ENCODE data around the gene SGPP1.
"Not testable (repeated sequence)": the region's sequence is repeated elsewhere in the genome, so short reads cannot be mapped to it uniquely, and the experiment has no call there.

SGPP1 gene

DNA sequence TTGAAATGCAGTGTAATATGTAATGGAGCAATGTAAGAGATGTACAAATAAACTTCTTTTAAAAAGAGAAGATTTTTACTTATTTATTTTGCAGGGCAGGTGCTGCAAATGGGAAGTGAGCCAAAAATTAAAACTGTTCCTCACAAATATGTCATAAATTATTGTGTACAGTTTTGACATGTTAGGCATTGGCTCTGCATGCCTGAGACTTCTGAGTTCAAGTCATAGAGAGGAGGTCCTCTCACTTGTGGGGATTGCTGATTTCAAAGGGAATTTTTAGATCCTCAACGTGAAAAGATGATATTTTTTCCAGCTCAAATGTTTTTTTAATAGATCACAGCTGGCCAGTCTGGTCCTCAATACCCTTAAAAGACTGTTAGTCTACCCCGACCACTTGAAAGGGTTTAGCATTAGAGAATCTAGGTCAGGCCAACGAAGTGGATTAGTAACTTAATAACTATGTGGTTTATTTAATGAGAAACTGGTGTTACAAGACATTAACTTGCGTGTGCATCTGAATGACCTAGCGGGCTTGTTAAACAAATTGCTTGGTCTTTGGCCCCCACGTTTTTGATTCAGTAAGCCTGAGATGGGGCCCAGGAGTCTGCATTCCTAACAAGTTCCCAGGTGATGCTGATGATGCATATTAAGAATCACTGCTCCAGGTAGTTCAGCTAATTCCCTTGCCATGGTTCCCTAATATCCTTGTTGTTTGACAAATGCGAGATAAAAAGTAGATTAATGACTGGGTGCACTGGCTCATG lies 55.3 kb downstream of the SGPP1 start:
- no peak for DNase-seq

DNA sequence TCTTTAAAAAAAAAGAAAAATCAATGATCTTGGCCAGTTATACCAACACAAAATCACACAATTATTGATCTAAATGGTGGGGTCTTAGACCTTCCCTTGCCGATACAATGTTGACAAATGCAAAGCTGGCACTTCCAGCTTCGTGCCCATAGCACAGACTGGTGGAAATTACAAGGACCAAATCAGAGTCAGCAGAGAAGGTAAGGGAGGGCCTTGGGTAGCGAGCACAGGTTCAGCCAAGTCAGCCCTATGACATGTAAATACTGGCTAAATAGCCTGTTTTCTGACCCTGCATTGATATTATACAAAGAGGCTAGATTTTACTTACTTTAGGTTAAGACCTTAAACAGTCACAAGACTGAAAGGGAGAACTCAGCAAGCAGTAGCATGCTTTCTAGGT lies 55.9 kb downstream of the SGPP1 start:
- no peak for DNase-seq

DNA sequence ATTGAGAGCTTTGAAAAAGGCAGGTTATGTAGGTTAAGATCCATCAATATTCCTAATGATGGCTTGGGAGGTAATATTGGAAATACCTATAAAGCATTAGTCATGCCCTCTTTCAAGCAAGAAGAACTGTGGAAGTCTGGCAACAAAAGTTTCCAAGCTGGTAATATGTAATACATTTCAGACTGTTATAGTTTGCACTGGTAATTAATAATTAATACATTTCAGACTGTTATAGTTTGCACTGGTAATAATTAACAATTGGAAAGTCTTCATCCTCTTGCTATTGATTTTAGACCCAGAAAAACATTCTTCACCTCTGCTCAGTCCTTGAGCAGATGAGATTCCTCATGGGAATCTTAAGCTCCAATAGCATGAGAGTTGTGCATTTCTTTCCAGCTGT lies 57.2 kb downstream of the SGPP1 start:
- DNase-seq: no peak

DNA sequence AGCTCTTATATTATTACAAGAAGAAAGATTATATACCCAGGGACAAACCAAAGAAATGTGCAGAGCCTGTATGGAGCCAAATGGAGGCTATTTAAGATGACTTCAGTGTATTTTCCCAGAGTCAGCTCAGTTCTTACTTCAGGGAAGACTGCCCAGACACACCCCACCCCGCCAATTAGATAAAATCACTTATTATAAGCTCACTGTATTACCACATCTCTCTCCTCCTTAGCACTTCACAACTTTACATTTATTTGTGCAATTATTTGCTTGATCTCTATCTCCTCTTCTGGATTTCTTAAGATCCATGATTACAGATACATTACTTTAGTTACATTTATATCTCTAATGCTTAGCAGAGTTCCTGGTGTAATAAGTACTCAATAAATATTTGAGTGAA lies 61.5 kb downstream of the SGPP1 start:
- DNase-seq: peak; percentile 76

DNA sequence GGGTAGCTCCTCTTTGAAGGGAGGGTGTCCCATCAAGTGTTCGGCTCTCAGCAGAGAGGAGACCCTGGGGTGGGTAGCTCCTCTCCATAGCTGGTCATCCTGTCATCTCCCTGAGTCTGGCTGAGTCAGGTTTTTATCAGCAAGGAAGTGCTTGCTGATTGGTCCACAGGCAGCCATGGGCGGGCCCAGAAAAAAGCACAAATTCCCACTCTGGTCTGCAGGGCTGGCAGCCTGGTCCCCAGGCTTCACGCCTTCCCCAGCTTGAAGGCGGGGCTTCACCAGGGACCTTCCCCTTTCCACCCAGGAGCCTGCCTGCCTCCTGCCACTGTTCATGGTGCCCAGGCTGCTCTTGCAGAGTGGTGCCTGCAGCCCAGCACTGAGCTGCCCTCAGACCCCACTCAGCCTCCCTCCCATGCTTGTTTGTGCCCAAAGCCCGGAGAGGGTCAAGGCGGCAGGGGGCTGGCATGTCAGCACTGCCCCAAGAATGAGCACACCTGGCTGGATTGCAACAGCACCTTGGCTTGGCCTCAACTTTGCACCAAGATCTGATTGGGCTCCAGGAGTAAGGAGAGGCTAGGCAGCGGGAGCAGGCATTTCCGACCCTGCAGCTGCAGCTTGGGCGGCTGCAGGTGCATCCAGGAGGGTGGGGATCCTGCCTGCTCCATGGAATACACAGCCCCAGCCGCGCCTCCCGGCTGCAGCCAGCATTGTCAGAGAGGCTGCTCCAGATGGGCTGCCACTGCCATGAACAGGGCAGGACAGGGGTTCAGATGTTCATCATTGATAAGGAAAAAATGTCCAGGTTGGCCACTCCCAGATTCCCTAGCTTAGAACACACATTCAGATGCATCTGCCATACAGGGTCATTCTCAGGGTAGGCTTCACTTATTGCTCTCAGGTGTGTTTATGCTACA lies 64.2 kb downstream of the SGPP1 start:
- peak; percentile 31 for DNase-seq

DNA sequence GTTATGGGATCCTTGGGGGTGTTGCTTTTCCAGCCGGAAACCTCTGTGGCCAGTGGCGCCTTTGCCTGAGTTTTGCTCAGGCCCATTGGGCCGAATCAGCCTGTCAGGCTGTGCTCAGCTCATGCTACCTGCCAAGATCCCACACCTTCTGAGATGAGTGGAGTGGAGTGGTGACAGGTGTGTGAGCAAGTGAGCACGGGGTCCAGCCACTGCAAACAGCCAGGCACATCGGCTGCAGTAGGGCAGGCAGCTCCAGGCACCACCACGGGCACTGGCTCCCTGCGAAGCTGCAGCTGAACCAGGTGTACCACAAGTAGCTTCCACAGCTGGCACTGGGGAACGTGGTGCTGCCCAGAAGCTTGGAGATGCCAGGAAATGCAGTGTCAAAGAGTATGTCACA lies 65.1 kb downstream of the SGPP1 start:
- no peak for DNase-seq

DNA sequence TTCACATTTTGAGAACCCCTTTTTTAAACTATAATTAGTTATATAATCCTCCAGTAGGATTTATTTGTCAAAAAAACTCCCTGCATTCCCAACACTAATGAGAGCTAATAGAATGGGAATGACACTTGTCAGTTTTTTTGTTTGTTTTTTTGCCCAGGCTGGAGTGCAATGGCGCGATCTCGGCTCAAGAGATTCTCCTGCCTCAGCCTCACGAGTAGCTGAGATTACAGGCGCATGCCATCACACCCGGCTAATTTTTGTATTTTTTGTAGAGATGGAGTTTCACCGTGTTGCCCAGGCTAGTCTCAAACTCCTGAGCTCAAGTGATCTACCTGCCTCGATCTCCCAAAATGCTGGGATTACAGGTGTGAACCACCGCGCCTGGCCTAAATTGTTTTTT lies 66.0 kb downstream of the SGPP1 start:
- DNase-seq: not testable (repeated sequence)

DNA sequence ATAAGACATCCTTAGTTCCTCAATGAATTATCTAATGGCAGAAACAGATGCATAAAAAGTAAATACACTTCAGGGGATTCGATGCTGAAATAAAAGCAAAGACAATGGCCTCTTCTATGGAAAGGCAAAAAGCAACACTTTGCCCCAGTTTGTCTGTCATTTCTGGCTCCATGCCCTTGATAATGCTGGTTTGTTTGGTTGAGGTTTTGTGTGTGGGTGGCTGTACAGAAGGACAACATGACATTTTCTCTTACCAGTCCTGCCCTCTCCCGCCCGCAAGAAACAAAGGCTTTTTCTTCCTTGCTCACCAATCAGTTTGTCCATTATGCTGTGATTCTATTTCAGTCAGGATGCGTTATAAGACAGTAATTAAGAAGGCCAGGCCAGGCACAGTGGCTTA lies 68.1 kb downstream of the SGPP1 start:
- DNase-seq: no peak

DNA sequence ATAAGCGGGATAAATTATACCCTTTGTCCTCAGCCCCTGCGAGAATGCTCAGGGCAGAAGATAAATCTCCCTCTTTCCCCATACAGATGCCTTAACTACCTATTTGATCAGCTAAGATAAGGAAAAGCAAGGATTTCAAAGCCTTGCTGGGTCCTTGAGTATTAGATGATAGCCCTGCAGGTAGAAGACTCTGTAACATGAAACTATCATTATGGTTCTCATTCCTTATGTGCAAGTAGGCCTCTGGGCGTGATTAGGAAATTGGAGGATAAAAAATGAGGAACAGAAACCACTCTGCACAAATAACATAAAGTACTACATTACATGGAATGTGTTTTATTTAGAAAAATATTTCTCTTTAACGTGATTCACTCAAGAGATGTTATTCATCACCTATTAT lies 71.7 kb downstream of the SGPP1 start:
- no peak for DNase-seq

DNA sequence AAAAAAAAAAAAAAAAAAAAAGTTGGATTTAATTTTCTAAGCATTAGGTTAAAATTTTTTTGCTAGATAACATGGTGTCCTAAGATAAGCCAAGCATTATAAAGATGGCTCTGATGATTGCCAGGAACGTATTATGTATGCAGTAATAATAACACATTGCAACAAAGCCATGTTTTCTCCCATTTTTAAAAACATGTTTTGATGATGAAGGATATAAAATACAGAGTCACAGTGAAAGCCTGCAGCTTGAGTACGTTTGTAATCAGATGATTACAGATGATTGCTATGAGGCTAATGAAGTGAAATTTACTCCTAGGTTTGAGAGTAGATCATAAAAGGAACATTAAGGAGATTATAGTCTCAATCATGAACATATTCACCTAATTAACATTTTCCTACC lies 72.9 kb downstream of the SGPP1 start:
- no peak for DNase-seq

DNA sequence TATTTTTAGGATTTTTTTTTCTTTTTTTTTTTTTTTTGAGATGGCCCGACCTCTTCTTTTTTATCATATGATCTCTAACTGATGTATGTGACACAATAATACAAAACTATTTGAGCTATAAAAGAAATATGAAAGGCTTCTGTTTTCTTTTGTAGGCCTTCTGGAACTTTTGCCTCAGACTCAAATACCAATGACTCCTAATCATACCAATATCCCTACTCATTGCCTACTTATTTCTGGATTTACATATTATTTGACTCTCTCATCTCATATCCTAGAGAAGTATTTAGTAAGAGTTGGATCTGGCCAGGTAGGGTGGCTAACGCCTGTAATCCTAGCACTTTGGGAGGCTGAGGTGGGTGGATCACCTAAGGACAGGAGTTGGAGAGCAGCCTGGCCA lies 73.5 kb downstream of the SGPP1 start:
- DNase-seq: no peak

DNA sequence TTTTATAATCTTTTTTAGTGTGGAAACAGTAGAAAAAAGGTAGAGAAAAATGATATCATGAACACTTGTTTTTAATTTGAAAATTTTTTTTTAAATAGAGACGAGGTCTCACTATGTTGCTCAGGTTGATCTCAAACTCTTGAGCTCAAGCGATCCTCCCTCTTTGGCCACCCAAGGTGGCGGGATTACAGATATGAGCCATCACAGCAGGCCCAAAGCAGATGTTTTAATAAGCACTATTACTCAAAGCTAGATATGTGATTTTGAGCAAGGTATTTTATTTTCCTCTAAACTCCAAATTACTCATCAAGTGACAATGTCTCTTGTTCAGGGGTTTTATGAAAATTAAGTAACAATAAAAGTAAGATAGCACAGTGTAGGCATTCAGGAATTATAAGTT lies 75.5 kb downstream of the SGPP1 start:
- DNase-seq: no peak

DNA sequence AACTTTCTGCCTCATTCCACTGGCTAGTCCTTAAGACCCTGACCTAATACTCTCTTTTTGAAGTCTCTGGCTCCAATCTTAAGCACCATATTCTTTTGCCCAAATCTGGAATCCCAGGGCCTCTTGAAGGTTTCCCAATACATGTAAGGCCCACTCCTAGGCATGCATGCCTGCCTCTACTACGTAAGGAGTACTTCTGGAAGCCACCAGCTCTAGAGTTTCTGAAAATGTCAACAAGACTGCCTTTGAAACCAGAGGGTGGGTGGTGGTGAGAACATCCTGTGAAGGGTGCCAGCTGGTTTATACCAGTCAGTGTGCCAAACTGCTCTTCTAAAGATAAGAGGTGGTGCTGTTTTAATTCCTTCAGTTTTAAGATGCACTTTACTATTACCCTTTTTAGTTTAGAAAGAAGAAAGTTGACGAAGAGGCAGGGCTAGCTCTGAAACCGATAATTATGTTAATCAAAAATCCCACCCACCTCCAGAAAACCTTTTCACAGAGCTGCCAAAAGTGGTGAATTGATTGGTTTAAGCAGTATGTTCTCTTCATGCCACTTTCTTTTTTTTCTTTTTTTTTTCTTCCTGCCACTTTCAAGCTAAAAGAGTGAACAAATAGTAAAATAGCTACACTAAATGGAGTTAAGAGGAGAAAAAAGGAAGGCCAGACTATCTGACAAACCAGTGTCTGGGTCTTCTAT lies 77.5 kb downstream of the SGPP1 start:
- DNase-seq: peak; percentile 70

DNA sequence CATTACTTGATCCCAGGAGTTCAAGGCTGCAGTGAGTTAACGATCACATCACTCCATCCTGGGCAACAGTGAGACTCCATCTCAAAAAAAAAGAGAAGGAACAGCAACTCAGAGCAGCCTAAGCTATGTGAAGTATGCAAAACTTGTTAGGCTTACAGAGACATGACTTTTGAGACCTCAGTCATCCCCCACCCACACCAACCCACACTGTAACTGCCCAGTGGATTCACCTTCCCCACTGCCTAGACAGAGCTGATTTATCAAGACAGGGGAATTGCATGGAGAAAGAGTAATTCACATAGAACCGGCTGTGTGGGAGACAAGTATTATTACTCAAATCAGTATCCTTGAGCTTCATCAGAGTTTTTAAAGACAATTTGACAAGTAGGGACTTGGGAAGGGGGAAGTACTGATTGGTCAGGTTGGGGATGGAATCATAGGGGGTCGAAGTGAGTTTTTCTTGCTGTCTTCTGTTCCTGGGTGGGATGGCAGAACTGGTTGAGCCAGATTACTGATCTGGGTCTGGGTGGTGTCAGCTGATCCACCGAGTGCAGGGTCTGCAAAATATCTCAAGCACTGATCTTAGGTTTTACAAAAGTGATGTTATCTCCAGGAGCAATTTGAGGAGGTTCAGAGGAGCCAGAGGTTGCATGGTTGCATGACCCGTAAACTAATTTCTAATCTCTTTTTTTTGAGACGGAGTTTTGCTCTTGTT lies 80.0 kb downstream of the SGPP1 start:
- no peak for DNase-seq

DNA sequence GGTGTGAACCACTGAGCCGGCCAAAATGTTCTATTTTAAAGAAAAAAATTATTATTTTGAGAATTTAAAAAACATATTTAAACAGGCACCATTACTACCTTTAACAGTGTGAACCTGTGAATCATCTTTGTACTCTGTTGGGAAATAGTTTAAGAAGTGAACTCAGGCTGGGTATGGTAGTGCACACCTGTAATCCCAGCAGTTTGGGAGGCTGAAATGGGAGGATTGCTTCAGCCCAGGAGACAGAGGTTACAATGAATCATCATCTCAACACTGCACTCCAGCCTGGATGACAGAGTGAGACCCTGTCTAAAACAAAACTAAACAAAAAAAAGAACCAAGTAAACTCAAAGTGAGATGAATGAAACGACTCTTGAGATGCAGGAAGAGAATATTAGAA lies 83.1 kb downstream of the SGPP1 start:
- DNase-seq: no peak

DNA sequence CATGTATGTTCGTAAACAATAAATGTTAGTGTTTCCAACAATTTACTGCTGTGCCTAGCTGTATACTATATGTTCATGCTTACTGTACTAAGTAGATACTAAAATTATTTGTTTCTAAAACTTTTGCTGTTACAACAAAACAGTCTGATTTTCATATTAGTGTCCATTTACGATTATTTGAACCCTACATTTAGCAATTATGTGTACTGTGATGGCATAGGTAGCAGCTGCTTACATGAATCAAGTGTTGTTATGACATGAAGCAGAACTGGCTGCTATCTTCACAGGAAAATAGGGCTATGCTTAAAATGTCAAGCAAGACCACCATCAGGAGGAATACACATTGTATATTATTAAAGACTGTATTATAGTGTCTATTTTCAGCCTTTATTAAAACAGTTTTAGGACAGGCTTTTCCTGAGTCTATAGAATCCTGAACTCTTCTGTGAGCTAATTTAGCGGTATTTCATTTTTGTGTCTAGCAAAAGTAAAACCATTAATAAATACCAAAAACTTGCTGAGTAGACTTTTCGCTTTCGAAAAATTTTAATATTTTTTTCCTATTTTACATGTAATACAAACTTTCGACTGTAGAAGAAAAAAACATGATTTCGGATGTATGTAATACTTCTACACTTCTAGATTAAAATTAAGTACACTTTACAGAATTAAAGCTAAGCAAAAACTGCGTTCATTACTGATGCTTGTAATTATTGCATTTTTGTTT lies 85.0 kb downstream of the SGPP1 start:
- peak; percentile 33 for DNase-seq

DNA sequence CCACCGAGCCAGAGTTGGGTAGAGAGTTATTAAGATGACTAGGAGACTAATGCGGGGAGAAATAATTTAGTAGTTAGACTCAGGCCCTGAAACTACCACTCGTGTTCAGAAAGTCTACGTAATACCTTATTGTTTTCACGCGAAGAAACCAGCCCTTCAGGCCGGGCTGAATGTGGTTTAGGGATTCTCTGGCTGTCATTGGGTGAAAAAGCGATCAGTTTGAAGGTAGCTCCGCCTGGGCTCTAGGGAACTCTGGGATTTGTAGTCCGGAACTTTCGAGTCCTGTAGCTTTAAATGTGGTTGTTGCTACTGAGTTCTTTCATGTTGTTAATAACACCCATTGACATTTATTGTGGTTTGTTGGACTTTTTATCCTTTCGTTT lies 85.6 kb downstream of the SGPP1 start:
- DNase-seq: peak; percentile 98

DNA sequence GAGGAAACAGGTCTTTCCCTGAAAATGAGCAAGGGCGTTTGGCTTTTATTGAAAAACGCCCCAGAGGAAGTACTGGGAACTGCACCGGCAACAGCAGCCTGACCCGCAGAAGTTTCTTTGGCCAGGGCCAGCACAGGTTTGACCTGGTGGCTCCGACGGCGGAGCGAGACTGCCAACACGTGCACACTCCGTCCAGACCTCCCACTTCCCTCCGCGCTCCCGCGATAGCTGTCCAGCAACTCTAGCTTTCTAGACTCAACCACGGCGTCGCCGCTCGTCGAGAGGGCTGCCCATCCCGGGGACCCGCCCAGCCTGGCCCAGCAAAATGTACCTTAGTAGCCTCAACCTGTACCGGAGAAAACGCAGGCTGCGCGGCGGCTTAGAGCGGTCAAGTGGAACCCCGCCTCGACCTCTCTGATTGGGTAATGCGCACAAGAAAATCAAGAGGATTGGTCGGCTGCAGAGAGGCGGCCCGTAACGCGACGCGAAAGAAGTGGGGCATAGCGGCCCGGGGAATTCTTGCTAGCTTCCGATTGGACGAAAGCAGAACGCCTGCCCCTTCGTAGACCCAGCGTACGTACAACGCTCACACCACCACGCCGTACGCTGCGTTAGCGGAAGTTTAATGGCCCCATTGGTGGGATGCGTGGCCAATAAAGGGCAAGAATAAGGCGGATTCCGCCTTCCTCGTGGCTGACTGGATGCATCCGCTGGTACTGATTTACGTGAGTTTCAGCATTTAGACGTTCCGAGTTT lies 86.2 kb downstream of the SGPP1 start, which contains the start of gene WDR89:
TSS of gene WDR89 (minus strand) at position 399 of the 756 bp plus-strand sequence. CDS start 41,929 bp downstream, outside the sequence.
- DNase-seq: peak; percentile 100

DNA sequence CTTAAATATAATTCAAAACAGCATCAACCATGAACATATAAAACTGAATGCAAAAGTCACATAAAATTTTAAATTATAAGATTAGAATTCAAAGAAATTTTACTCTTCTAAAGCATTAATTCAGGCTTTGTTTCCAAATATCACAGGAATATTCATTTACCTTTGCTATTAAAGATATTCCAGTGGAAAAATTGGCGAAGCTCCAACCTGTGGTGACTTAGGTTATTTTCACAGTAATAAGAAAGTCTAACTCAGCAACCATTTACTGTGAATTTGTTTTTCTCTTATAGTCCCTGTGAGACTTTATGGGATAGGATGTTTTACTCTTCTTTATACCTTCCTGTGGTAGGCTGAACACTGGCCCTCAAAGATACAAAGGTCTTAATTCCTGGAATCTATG lies 89.4 kb downstream of the SGPP1 start:
- DNase-seq: no peak

DNA sequence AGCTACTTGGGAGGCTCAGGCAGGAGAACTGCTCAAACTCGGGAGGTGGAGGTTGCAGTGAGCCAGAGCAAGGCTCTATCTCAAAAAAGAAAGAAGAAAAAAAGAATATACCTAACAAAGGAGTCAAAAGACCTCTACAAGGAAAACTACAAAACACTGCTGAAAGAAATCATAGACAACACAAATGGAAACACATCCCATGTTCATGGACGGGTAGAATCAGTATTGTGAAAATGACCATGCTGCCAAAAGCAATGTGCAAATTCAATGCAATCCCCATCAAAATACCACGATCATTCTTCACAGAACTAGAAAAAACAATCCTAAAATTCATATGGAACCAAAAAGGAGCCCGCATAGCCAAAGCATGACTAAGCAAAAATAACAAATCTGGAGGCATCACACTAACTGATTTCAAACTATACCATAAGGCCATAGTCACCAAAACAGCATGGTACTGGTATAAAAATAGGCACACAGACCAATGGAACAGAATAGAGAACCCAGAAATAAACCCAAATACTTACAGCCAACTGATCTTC lies 91.7 kb downstream of the SGPP1 start:
- DNase-seq: not testable (repeated sequence)

Measured in hematopoietic multipotent progenitor cell treated with erythropoietin and hydrocortisone succinate and interleukin-3 and kit ligand, for 4 days (in vitro differentiated cells).